Renal cortex interstitium (tissue), 15 donors: ENCODE measurements around the gene B3GNT7. TPM values are rescaled to one million over a fixed set of nuclear protein-coding genes. Genes with fewer than 3 reads are reported as not detected.
"Not testable (repeated sequence)": the region's sequence is repeated elsewhere in the genome, so short reads cannot be mapped to it uniquely, and the experiment has no call there.

ENCODE experiments used
- DNase-seq, 11 donors: peaks; one replicate each; pipeline ENCODE4 v3.0.0-alpha.2; 2013; ENCODE audit warnings: low read depth in 9 of 11, low spot score in 4 of 11; ENCODE audit errors: extremely low read depth in 1 of 11
- long read RNA-seq, 16 experiments: transcript quantifications; one replicate each; lab custom pipeline, GENCODE V29; 2026
- polyA plus RNA-seq, 3 donors: library from polyadenylated mRNA; unstranded; fragments of 120-200 nt; gene quantifications; one replicate each; pipeline ENCODE4 v1.2.1, GENCODE V29; 2013; ENCODE audit not compliant: insufficient read length in 3 of 3

The B3GNT7 gene, protein sequence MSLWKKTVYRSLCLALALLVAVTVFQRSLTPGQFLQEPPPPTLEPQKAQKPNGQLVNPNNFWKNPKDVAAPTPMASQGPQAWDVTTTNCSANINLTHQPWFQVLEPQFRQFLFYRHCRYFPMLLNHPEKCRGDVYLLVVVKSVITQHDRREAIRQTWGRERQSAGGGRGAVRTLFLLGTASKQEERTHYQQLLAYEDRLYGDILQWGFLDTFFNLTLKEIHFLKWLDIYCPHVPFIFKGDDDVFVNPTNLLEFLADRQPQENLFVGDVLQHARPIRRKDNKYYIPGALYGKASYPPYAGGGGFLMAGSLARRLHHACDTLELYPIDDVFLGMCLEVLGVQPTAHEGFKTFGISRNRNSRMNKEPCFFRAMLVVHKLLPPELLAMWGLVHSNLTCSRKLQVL
- 1 to 10 TPM; 3.4 to 4.1 (median 3.9) TPM for polyA plus RNA-seq
- long read RNA-seq, donor 1, partial matches to known transcripts = 1,026 of 1,093 reads
- long read RNA-seq, donor 1, other reads (novel, unspliced or antisense) = 65 of 1,093 reads
- long read RNA-seq, donor 2, partial matches to known transcripts = 0 of 2 reads
- long read RNA-seq, donor 2, other reads (novel, unspliced or antisense) = 0 of 2 reads
- long read RNA-seq, donor 3, partial matches to known transcripts = 0 of 3 reads
- long read RNA-seq, donor 3, other reads (novel, unspliced or antisense) = 0 of 3 reads
- long read RNA-seq, donor 4, partial matches to known transcripts = 0 of 1 reads
- long read RNA-seq, donor 4, other reads (novel, unspliced or antisense) = 0 of 1 reads
- long read RNA-seq, donor 5 = 0 reads
- long read RNA-seq, donor 6, partial matches to known transcripts = 0 of 1 reads
- long read RNA-seq, donor 6, other reads (novel, unspliced or antisense) = 0 of 1 reads
- long read RNA-seq, donor 7 = 0 reads
- long read RNA-seq, donor 8, partial matches to known transcripts = 8 of 11 reads
- long read RNA-seq, donor 8, other reads (novel, unspliced or antisense) = 0 of 11 reads
- long read RNA-seq, donor 9, partial matches to known transcripts = 0 of 2 reads
- long read RNA-seq, donor 9, other reads (novel, unspliced or antisense) = 0 of 2 reads
- long read RNA-seq, donor 10 = 0 reads
- long read RNA-seq, donor 11, partial matches to known transcripts = 0 of 1 reads
- long read RNA-seq, donor 11, other reads (novel, unspliced or antisense) = 0 of 1 reads
- long read RNA-seq, donor 12, partial matches to known transcripts = 0 of 1 reads
- long read RNA-seq, donor 12, other reads (novel, unspliced or antisense) = 0 of 1 reads
- long read RNA-seq, donor 13, partial matches to known transcripts = 9 of 10 reads
- long read RNA-seq, donor 13, other reads (novel, unspliced or antisense) = 0 of 10 reads
- long read RNA-seq, donor 14, partial matches to known transcripts = 0 of 3 reads
- long read RNA-seq, donor 14, other reads (novel, unspliced or antisense) = 0 of 3 reads
- long read RNA-seq, donor 15 = 0 reads
- long read RNA-seq, donor 16, partial matches to known transcripts = 13 of 14 reads
- long read RNA-seq, donor 16, other reads (novel, unspliced or antisense) = 0 of 14 reads

GRCh38 chr2:231395188-231396057, at the start of gene B3GNT7:
B3GNT7 (plus strand) TSS chr2:231395710; CDS start chr2:231395804, 94 bp downstream.
- DNase-seq = no peak

DNA sequence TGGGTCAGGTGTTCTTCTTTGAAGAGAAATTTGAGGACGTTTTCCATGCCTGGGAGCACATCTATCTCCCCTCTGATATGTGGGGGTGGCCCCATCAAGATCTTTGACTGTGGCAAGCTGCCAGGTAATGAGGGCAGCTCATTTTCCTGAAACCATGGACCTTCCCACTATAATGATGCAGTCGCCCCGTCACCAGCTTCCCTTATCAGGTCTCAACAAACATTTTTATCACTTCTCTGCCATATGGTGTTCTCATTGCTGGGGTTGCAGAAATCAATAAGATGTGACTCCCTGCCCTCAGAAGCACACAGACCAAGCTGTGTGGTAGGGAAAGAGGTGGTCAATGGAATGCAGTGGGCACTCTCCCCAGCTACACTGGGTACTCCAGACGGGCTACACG, 48.4 kb upstream of the B3GNT7 start:
- DNase-seq = no peak

- no peak for DNase-seq
These were observed 47.9 kb upstream of the B3GNT7 start for GRCh38 chr2:231347638-231348037.

- DNase-seq = no peak
These were observed 47.3 kb upstream of the B3GNT7 start for GRCh38 chr2:231348173-231348572.

- no peak for DNase-seq
These were observed 46.7 kb upstream of the B3GNT7 start for GRCh38 chr2:231348704-231349373.

GRCh38 chr2:231349374-231349735, 46.2 kb upstream of the B3GNT7 start:
- not testable (repeated sequence) for DNase-seq

- DNase-seq = no peak
These were observed 43.9 kb upstream of the B3GNT7 start for GRCh38 chr2:231351648-231352047.

DNA sequence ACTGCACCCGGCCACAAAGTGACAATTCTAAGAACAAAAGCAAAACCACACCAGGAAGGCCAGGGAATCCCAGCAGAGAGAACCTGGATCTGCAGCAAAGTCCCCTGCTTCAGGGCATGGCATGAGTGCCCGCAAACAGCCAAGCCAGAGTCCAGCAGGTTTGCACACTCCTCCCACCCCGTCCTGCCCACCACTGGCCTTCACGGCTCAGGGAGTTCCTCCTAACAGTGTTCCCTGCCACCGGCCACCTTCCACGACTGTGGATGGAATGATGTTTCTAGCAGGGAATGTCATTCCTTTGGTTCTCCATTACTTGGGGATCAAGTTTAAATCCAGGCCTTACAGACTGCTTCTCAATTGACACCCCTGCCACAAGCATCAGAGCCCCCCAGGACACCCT, 42.0 kb upstream of the B3GNT7 start:
- DNase-seq = no peak

- no peak for DNase-seq
These were observed 39.7 kb upstream of the B3GNT7 start for GRCh38 chr2:231355508-231356465.

- DNase-seq = no peak
These were observed 39.1 kb upstream of the B3GNT7 start for GRCh38 chr2:231356466-231356844.

DNA sequence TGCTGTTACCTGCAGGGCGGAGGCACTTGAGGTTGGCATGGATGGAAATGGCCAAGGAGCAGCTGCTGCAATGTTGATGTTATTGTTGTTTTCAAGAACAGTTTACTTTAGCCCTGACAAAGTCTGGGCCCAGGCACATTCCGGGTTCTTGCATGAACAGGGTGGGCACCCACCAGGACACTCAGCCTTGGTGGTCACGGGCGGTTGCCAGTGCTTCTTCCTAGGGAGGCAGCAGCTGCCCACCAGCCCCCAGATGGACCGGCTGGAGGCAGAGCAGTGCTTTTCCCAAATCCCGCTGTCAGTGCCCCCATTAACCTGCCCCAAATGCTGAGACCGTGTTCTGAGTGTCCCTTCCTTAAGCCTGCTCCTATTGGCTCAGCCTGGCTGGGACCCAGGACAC, 38.5 kb upstream of the B3GNT7 start:
- DNase-seq = no peak

DNA sequence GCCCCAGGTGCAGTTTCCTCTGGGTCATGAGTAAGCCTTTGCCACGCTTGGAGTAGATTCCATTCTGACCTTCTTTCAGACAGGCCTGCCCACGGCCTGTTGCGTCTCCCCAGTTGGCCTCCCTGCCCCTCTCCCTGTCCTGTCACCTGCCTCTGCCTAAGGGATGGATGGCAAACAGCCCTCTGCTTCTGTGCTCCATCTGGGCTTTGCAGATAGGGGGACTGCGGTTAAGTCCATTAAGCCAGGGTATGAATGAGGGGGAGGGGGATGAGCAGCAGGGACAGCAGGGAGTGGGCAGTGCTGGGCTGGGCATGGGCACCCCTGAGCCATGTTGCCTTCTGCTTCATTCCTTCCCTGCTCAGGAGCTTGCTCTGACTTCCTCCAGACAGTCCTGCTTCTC, 37.6 kb upstream of the B3GNT7 start:
- DNase-seq = no peak

DNA sequence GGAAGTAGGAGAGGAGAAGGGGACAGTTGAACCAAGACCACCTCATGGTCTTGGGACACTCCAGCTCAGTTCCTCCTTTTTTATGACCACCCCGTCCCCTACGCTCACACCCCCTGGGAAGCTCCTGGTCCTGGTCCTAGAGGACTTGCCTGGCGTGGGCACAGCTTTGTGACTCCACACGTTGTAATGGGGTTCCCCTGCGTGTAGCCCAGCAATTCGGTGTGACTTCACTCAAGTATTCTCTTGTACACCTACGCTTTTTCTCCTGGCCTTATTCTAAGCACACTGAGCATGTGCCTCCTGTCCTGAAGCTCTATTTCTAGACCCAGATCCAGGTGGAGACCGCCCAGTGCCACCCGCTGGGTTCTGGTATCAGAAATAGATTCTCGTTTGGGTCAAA, 36.1 kb upstream of the B3GNT7 start:
- no peak for DNase-seq

- no peak for DNase-seq
These were observed 35.6 kb upstream of the B3GNT7 start for GRCh38 chr2:231359948-231360347.

- DNase-seq = no peak
These were observed 35.1 kb upstream of the B3GNT7 start for GRCh38 chr2:231360401-231360800.

- no peak for DNase-seq
These were observed 34.6 kb upstream of the B3GNT7 start for GRCh38 chr2:231360881-231361371.
